Natural killer cell (primary cell): ENCODE results near the gene MAP4K4. TPM values are rescaled to one million over a fixed set of nuclear protein-coding genes. Genes with fewer than 3 reads are reported as not detected.

Experiments
- ATAC-seq, 3 donors: fragments of 150-1000 bp in 2 of 3; fragments of 200-7000 bp in 1 of 3; cut with Tn5 transposase; 1 replicate in 1 of 3; 2 replicates in 2 of 3; pipeline ENCODE4 v1.10.0; 2021; ENCODE audit warnings: mild to moderate bottlenecking in 2 of 3, moderate library complexity in 2 of 3
- DNase-seq, 2 donors: peaks; one replicate each; pipeline versions ENCODE4 v3.0.0 to v3.0.0-alpha.2; 2013 to 2021; ENCODE audit warnings: mixed read lengths in 1 of 2
- H3K27ac ChIP-seq: one replicate; pipeline ENCODE4 v1.5.1; 2013; ENCODE audit warnings: mild to moderate bottlenecking, low read length
- H3K27me3 ChIP-seq: one replicate; pipeline ENCODE4 v1.6.1; 2013; ENCODE audit warnings: low read length; ENCODE audit not compliant: control insufficient read depth, insufficient read depth
- H3K36me3 ChIP-seq: one replicate; pipeline ENCODE4 v1.6.1; 2013; ENCODE audit warnings: low read length; ENCODE audit not compliant: control insufficient read depth, insufficient read depth
- H3K4me1 ChIP-seq: one replicate; pipeline ENCODE4 v1.6.1; 2013; ENCODE audit warnings: low read length; ENCODE audit not compliant: control insufficient read depth, insufficient read depth
- H3K4me3 ChIP-seq: one replicate; pipeline ENCODE4 v1.5.1; 2013; ENCODE audit warnings: low read length
- H3K9me3 ChIP-seq: one replicate; pipeline ENCODE4 v1.6.1; 2013; ENCODE audit warnings: low read length; ENCODE audit not compliant: control insufficient read depth, insufficient read depth
- H3K27ac Mint-ChIP-seq, 2 donors: one replicate each; pipeline ENCODE4 v1.8.0; 2022; ENCODE audit warnings: mild to moderate bottlenecking in 2 of 2, mixed read lengths in 2 of 2, moderate library complexity in 1 of 2
- H3K27me3 Mint-ChIP-seq, 2 donors: one replicate each; pipeline ENCODE4 v1.8.0; 2022; ENCODE audit warnings: low read depth in 2 of 2, mixed read lengths in 2 of 2
- H3K36me3 Mint-ChIP-seq: one replicate; pipeline ENCODE4 v1.8.0; 2022; ENCODE audit warnings: mixed read lengths
- H3K4me1 Mint-ChIP-seq, 2 donors: one replicate each; pipeline ENCODE4 v1.8.0; 2022; ENCODE audit warnings: mixed read lengths in 2 of 2
- H3K4me3 Mint-ChIP-seq: one replicate; pipeline ENCODE4 v1.8.0; 2022; ENCODE audit warnings: mild to moderate bottlenecking, moderate library complexity, mixed read lengths
- H3K9me3 Mint-ChIP-seq, 2 donors: one replicate each; pipeline ENCODE4 v1.8.0; 2022; ENCODE audit warnings: mixed read lengths in 2 of 2
- CTCF ChIP-seq: fragments of 200-600 bp; IDR thresholded peaks from one replicate; pipeline ENCODE4 v1.8.0; 2022; ENCODE audit warnings: antibody characterized with exemption
- WGBS: methylation state at CpG from one replicate; pipeline ENCODE4 v1.1.7; 2013; ENCODE audit warnings: missing lambda C conversion rate; ENCODE audit not compliant: insufficient coverage; 5-methylcytosine and 5-hydroxymethylcytosine counted together
- intact Hi-C: fragments of 100-400 bp; cut with micrococcal nuclease; formaldehyde crosslinking; loops from one replicate; pipeline ENCODE4 v1.14.2; 2022
- total RNA-seq, 4 donors: library from RNA; stranded (reverse); fragments of 120-200 nt in 1 of 4; gene quantifications; one replicate each; pipeline versions ENCODE4 v1.2.3 to v1.2.4, GENCODE V29; 2013 to 2022

Gene MAP4K4
- total RNA-seq, 3 donors from 2014 or later (not counting 1 experiment from before 2014, with no cell fraction given), result 60.2 to 80.3 (median 66.5) TPM

- ATAC-seq (peak; percentile 39 to 52 (median 45)), DNase-seq (peak in 1 of 2 donors; percentile 58)
- peak overlapping the region; percentile 70 for H3K4me3 Mint-ChIP-seq
- under 1% methylated on average over 56 of the region's 57 CpGs for WGBS
- no peaks in the 10 kb centered on the region for H3K27me3 Mint-ChIP-seq
- no peaks in the 10 kb centered on the region for H3K9me3 ChIP-seq
- no peaks in the 10 kb centered on the region for H3K27me3 ChIP-seq
- H3K27ac ChIP-seq, result peak overlapping the region; percentile 51
- no peaks in the 10 kb centered on the region for H3K36me3 Mint-ChIP-seq
- peak overlapping the region in 1 of 2 donors; percentile 80 for H3K27ac Mint-ChIP-seq
- no peaks in the 10 kb centered on the region for H3K36me3 ChIP-seq
- no peaks in the 10 kb centered on the region for H3K9me3 Mint-ChIP-seq
- peaks cover 26% of the 10 kb centered on the region for H3K4me1 ChIP-seq
- peaks cover 26 to 28% of the 10 kb centered on the region in 2 donors for H3K4me1 Mint-ChIP-seq
- TF ChIP-seq CTCF, result no peak
- intact Hi-C loops, result loop anchor here (5.0 kb wide), 1 partner anchor 124 kb away; no protein-coding TSS in a partner anchor
- H3K4me3 ChIP-seq, result peak overlapping the region; percentile 63
Observed at GRCh38 chr2:101698014-101698843, 722 bp downstream of the MAP4K4 start.

GRCh38 chr2:101698844-101699754 is 1.6 kb downstream of the MAP4K4 start:
- WGBS, result 37% methylated on average over 15 of the region's 16 CpGs
- H3K4me3 Mint-ChIP-seq, result no peak overlapping the region
- H3K27me3 Mint-ChIP-seq, result no peaks in the 10 kb centered on the region

GRCh38 chr2:101699755-101700461 is 2.4 kb downstream of the MAP4K4 start:
- Mint-ChIP-seq H3K9me3 (no peaks in the 10 kb centered on the region), H3K27me3 (no peaks in the 10 kb centered on the region), H3K27ac (no peak overlapping the region), H3K4me1 (peaks cover 42 to 45% of the 10 kb centered on the region in 2 donors), H3K36me3 (no peaks in the 10 kb centered on the region), H3K4me3 (no peak overlapping the region)
- no peak for TF ChIP-seq CTCF
- no peaks in the 10 kb centered on the region for H3K36me3 ChIP-seq
- DNase-seq, result peak in 1 of 2 donors; percentile 20
- no peaks in the 10 kb centered on the region for H3K9me3 ChIP-seq
- intact Hi-C loops, result loop anchor here (5.0 kb wide), 1 partner anchor 122 kb away; no protein-coding TSS in a partner anchor
- peak overlapping the region; percentile 12 for H3K27ac ChIP-seq
- peak overlapping the region; percentile 63 for H3K4me3 ChIP-seq
- peaks cover 36% of the 10 kb centered on the region for H3K4me1 ChIP-seq
- ATAC-seq, result no peak
- no peaks in the 10 kb centered on the region for H3K27me3 ChIP-seq
- WGBS, result 73% methylated on average over 13 of the region's 13 CpGs

More at GRCh38 chr2:101698844-101699754, 1.6 kb downstream of the MAP4K4 start:
- intact Hi-C loops, result loop anchor here (5.0 kb wide), 1 partner anchor 123 kb away; no protein-coding TSS in a partner anchor
- DNase-seq, result peak in 1 of 2 donors; percentile 62
- Mint-ChIP-seq H3K36me3 (no peaks in the 10 kb centered on the region), H3K4me1 (peaks cover 34 to 36% of the 10 kb centered on the region in 2 donors), H3K9me3 (no peaks in the 10 kb centered on the region), H3K27ac (no peak overlapping the region)
- Histone ChIP-seq H3K9me3 (no peaks in the 10 kb centered on the region), H3K4me1 (peaks cover 35% of the 10 kb centered on the region), H3K27me3 (no peaks in the 10 kb centered on the region), H3K4me3 (peak overlapping the region; percentile 63), H3K36me3 (no peaks in the 10 kb centered on the region), H3K27ac (peak overlapping the region; percentile 12)
- ATAC-seq, result peak in 1 of 3 donors; percentile 10
- no peak for TF ChIP-seq CTCF
